ENCODE measurements around the gene MED13L.

DNA sequence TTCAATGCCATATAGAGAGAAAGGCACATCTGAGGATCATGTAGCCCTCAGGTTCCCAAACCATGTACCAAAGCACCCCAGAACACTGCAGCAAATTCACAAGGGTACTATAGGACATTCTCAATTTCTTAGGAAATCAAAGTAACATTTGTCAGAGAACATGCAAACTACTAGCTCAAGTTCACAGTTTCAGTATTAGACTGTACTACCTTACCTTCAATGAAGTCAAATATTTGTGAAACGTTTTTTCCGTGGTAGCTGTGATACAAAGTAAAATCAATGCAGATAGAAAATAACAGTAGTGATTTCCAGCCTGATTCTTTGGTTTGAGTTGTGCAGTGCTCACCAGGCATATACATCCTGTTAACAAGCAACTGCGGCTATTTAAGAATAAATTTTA is 197.1 kb downstream of the MED13L start:
- TF ChIP-seq CTCF (IDR thresholded peaks at IDR 0.05): no peak
- no peak for TF ChIP-seq EP300 (IDR thresholded peaks at IDR 0.05)
- TF ChIP-seq POLR2AphosphoS5 (IDR thresholded peaks at IDR 0.05): no peak
